Sigmoid colon (tissue), 7 donors: ENCODE measurements around the gene CDKAL1. TPM values are rescaled to one million over a fixed set of nuclear protein-coding genes. Genes with fewer than 3 reads are reported as not detected.

ENCODE experiments used
- DNase-seq: peaks from one replicate; pipeline ENCODE4 v3.0.0-alpha.2; 2019
- H3K27ac ChIP-seq, 4 donors: fragments of 200-600 bp; sonication (generic); one replicate each; pipeline ENCODE4 v1.5.1; 2016 to 2019; ENCODE audit warnings: mild to moderate bottlenecking in 1 of 4
- H3K27me3 ChIP-seq, 3 donors: fragments of 200-600 bp; sonication (generic); one replicate each; pipeline ENCODE4 v1.5.1; 2019; ENCODE audit warnings: mild to moderate bottlenecking in 1 of 3
- H3K36me3 ChIP-seq, 4 donors: fragments of 200-600 bp; sonication (generic); one replicate each; pipeline ENCODE4 v1.5.1; 2016 to 2019
- H3K4me1 ChIP-seq, 4 donors: fragments of 200-600 bp; sonication (generic); one replicate each; pipeline ENCODE4 v1.5.1; 2017 to 2019
- H3K4me3 ChIP-seq, 4 donors: fragments of 200-600 bp; sonication (generic); one replicate each; pipeline ENCODE4 v1.5.1; 2017 to 2019; ENCODE audit warnings: mild to moderate bottlenecking in 2 of 4, moderate library complexity in 1 of 4
- H3K9me3 ChIP-seq, 4 donors: fragments of 200-600 bp in 3 of 4; sonication (generic) in 3 of 4; one replicate each; pipeline versions ENCODE4 v1.5.1 to v1.6.1; 2013 to 2019
- CTCF ChIP-seq, 4 experiments: fragments of 450-650 bp in 3 of 4; fragments of 200-600 bp in 1 of 4; IDR thresholded peaks; one replicate each; pipeline ENCODE4 v1.5.1; 2016 to 2019; ENCODE audit warnings: antibody characterized with exemption in 4 of 4, mild to moderate bottlenecking in 3 of 4, moderate library complexity in 2 of 4
- EP300 ChIP-seq, 4 donors: sonication (generic); formaldehyde crosslinking; IDR thresholded peaks; one replicate each; pipeline ENCODE4 v1.6.1; 2017; ENCODE audit warnings: antibody characterized with exemption in 4 of 4
- POLR2A ChIP-seq, 2 donors: fragments of 450-650 bp; IDR thresholded peaks; one replicate each; pipeline ENCODE4 v1.6.1; 2016; ENCODE audit warnings: antibody characterized with exemption in 2 of 2, mild to moderate bottlenecking in 2 of 2, moderate library complexity in 2 of 2
- POLR2AphosphoS5 ChIP-seq, 4 donors: sonication (generic); formaldehyde crosslinking; IDR thresholded peaks; one replicate each; pipeline ENCODE4 v1.6.1; 2017; ENCODE audit warnings: antibody characterized with exemption in 4 of 4
- WGBS, 2 donors: extraction: QIAGEN DNeasy Blood & Tissue Kit; methylation state at CpG; one replicate each; pipeline ENCODE4 v1.1.7; 2013; 5-methylcytosine and 5-hydroxymethylcytosine counted together
- intact Hi-C: fragments of 100-400 bp; cut with DNase I; formaldehyde crosslinking; loops from one replicate; pipeline ENCODE4 v1.15.1; 2023
- polyA plus RNA-seq, 3 donors: library from polyadenylated mRNA; stranded (reverse); fragments of 200-250 nt; gene quantifications; one replicate each; pipeline ENCODE4 v1.2.3, GENCODE V29; 2013
- total RNA-seq, 4 donors: library from RNA; depleted of rRNA; stranded (reverse); fragments of >200 nt; gene quantifications; one replicate each; pipeline ENCODE4 v1.1.0, GENCODE V29; 2016
- donor health status: healthy with polysubstance abuse.
- donor health status: Bipolar disorder and iron deficiency.
- donor health status: healthy.

The CDKAL1 gene
- total and polyA plus RNA-seq, 7 donors = 2.8 to 14.7 (median 11.4) TPM

- H3K27me3 ChIP-seq = no peaks in the 10 kb centered on the region
- peaks cover 0 to 4% (median 0%) of the 10 kb centered on the region in 4 donors for H3K4me1 ChIP-seq
- no peaks in the 10 kb centered on the region for H3K9me3 ChIP-seq
- no peak overlapping the region for H3K27ac ChIP-seq
- DNase-seq = no peak
- H3K36me3 ChIP-seq = no peaks in the 10 kb centered on the region
- intact Hi-C loops = no loop called here
- TF ChIP-seq POLR2A (IDR thresholded peaks at IDR 0.05) = no peak
- TF ChIP-seq EP300 (IDR thresholded peaks at IDR 0.05) = no peak
- no peak for TF ChIP-seq CTCF (IDR thresholded peaks at IDR 0.05)
- no peak for TF ChIP-seq POLR2AphosphoS5 (IDR thresholded peaks at IDR 0.05)
- no peak overlapping the region for H3K4me3 ChIP-seq
Measured at GRCh38 chr6:20571261-20571660, 37.0 kb downstream of the CDKAL1 start.

GRCh38 chr6:20572288-20572687 is 38.0 kb downstream of the CDKAL1 start:
- TF ChIP-seq CTCF (IDR thresholded peaks at IDR 0.05) (no peak), EP300 (IDR thresholded peaks at IDR 0.05) (no peak), POLR2A (IDR thresholded peaks at IDR 0.05) (no peak), POLR2AphosphoS5 (IDR thresholded peaks at IDR 0.05) (no peak)
- Histone ChIP-seq H3K9me3 (no peaks in the 10 kb centered on the region), H3K4me3 (no peak overlapping the region), H3K36me3 (peaks cover 0 to 5% (median 0%) of the 10 kb centered on the region in 4 donors), H3K4me1 (peaks cover 0 to 4% (median 0%) of the 10 kb centered on the region in 4 donors), H3K27ac (no peak overlapping the region), H3K27me3 (no peaks in the 10 kb centered on the region)
- DNase-seq = no peak
- 62% methylated on average over 2 of the region's 2 CpGs for WGBS, 2 donors
- intact Hi-C loops = no loop called here

GRCh38 chr6:20572940-20573339 is 38.7 kb downstream of the CDKAL1 start:
- 95 to 98% methylated on average over 1 of the region's 1 CpG for whole genome bisulfite sequencing, 2 donors
- Histone ChIP-seq H3K9me3 (no peaks in the 10 kb centered on the region), H3K4me3 (no peak overlapping the region), H3K4me1 (peaks cover 0 to 4% (median 0%) of the 10 kb centered on the region in 4 donors), H3K27me3 (no peaks in the 10 kb centered on the region), H3K27ac (no peak overlapping the region), H3K36me3 (peaks cover 0 to 9% (median 0%) of the 10 kb centered on the region in 4 donors)
- no peak for TF ChIP-seq POLR2A (IDR thresholded peaks at IDR 0.05)
- no peak for TF ChIP-seq CTCF (IDR thresholded peaks at IDR 0.05)
- no peak for TF ChIP-seq EP300 (IDR thresholded peaks at IDR 0.05)
- TF ChIP-seq POLR2AphosphoS5 (IDR thresholded peaks at IDR 0.05) = no peak
- no peak for DNase-seq
- intact Hi-C loops = no loop called here

GRCh38 chr6:20574355-20574754 is 40.1 kb downstream of the CDKAL1 start:
- no peak for DNase-seq
- no peak overlapping the region for H3K4me3 ChIP-seq
- no peaks in the 10 kb centered on the region for H3K27me3 ChIP-seq
- peaks cover 0 to 19% (median 3%) of the 10 kb centered on the region in 4 donors for H3K36me3 ChIP-seq
- H3K9me3 ChIP-seq = no peaks in the 10 kb centered on the region
- intact Hi-C loops = no loop called here
- no peak overlapping the region for H3K27ac ChIP-seq
- peaks cover 0 to 4% (median 0%) of the 10 kb centered on the region in 4 donors for H3K4me1 ChIP-seq
- TF ChIP-seq EP300 (IDR thresholded peaks at IDR 0.05) (no peak), POLR2AphosphoS5 (IDR thresholded peaks at IDR 0.05) (no peak), POLR2A (IDR thresholded peaks at IDR 0.05) (no peak), CTCF (IDR thresholded peaks at IDR 0.05) (no peak)

GRCh38 chr6:20575125-20575524 is 40.9 kb downstream of the CDKAL1 start:
- no peak for TF ChIP-seq CTCF (IDR thresholded peaks at IDR 0.05)
- no peak for TF ChIP-seq POLR2AphosphoS5 (IDR thresholded peaks at IDR 0.05)
- TF ChIP-seq EP300 (IDR thresholded peaks at IDR 0.05) = no peak
- no peak for TF ChIP-seq POLR2A (IDR thresholded peaks at IDR 0.05)
- Histone ChIP-seq H3K4me3 (no peak overlapping the region), H3K4me1 (peaks cover 0 to 4% (median 0%) of the 10 kb centered on the region in 4 donors), H3K27me3 (no peaks in the 10 kb centered on the region), H3K36me3 (peaks cover 0 to 22% (median 3%) of the 10 kb centered on the region in 4 donors), H3K27ac (no peak overlapping the region), H3K9me3 (no peaks in the 10 kb centered on the region)
- intact Hi-C loops = no loop called here
- WGBS, 2 donors = 12 to 41% methylated on average over 1 of the region's 1 CpG
- no peak for DNase-seq
